HG03039 (cell line): ENCODE measurements around the gene MICU2.
"Not testable (repeated sequence)": the region's sequence is repeated elsewhere in the genome, so short reads cannot be mapped to it uniquely, and the experiment has no call there.

Experiments used
- ATAC-seq: cut with Tn5 transposase; IDR thresholded peaks from one replicate; pipeline ENCODE4 v1.9.1; 2021; ENCODE audit warnings: mild to moderate bottlenecking, moderate library complexity; ENCODE audit not compliant: unreplicated experiment

The MICU2 gene

GRCh38 chr13:21595546-21595822 lies 8.5 kb downstream of the MICU2 start:
- ATAC-seq, result peak; percentile 67

GRCh38 chr13:21594715-21595545 lies 9.0 kb downstream of the MICU2 start:
- ATAC-seq, result peak; percentile 33

GRCh38 chr13:21590665-21591456 lies 13.1 kb downstream of the MICU2 start:
- not testable (repeated sequence) for ATAC-seq

- no peak for ATAC-seq
Observed at GRCh38 chr13:21590231-21590630, 13.7 kb downstream of the MICU2 start.

GRCh38 chr13:21589510-21589909 lies 14.5 kb downstream of the MICU2 start:
- not testable (repeated sequence) for ATAC-seq

- ATAC-seq, result not testable (repeated sequence)
Observed at GRCh38 chr13:21588411-21588810, 15.6 kb downstream of the MICU2 start.

- no peak for ATAC-seq
Observed at GRCh38 chr13:21584973-21585592, 18.9 kb downstream of the MICU2 start.

GRCh38 chr13:21583478-21583877 lies 20.5 kb downstream of the MICU2 start:
- ATAC-seq, result no peak

- ATAC-seq, result no peak
Observed at GRCh38 chr13:21580736-21581135, 23.2 kb downstream of the MICU2 start.

GRCh38 chr13:21579754-21580316 lies 24.1 kb downstream of the MICU2 start:
- no peak for ATAC-seq

- no peak for ATAC-seq
Observed at GRCh38 chr13:21578748-21579147, 25.2 kb downstream of the MICU2 start.

- no peak for ATAC-seq
Observed at GRCh38 chr13:21576426-21576825, 27.5 kb downstream of the MICU2 start.

GRCh38 chr13:21573920-21574712 lies 29.9 kb downstream of the MICU2 start:
- ATAC-seq, result no peak

GRCh38 chr13:21569686-21570085 lies 34.3 kb downstream of the MICU2 start:
- no peak for ATAC-seq

GRCh38 chr13:21568854-21569253 lies 35.1 kb downstream of the MICU2 start:
- ATAC-seq, result no peak

GRCh38 chr13:21567714-21568113 lies 36.3 kb downstream of the MICU2 start:
- no peak for ATAC-seq

- no peak for ATAC-seq
Observed at GRCh38 chr13:21557995-21558394, 46.0 kb downstream of the MICU2 start.

- ATAC-seq, result no peak
Observed at GRCh38 chr13:21556051-21556450, 47.9 kb downstream of the MICU2 start.

GRCh38 chr13:21553261-21553660 lies 50.7 kb downstream of the MICU2 start:
- not testable (repeated sequence) for ATAC-seq

GRCh38 chr13:21550918-21551317 lies 53.1 kb downstream of the MICU2 start:
- ATAC-seq, result no peak

- ATAC-seq, result no peak
Observed at GRCh38 chr13:21549633-21550032, 54.3 kb downstream of the MICU2 start.
